DMS79 (cell line): ENCODE measurements around the gene RNASEH2C.
"Not testable (repeated sequence)": the region's sequence is repeated elsewhere in the genome, so short reads cannot be mapped to it uniquely, and the experiment has no call there.

Source experiments
- DNase-seq: peaks from one replicate; lab custom pipeline; 2025; lab: John Stamatoyannopoulos, UW

RNASEH2C gene

GRCh38 chr11:65716774-65717405 is 3.7 kb downstream of the RNASEH2C start:
- DNase-seq, result no peak

GRCh38 chr11:65716302-65716701 is 4.3 kb downstream of the RNASEH2C start:
- DNase-seq, result no peak

- DNase-seq, result no peak
These were observed 6.2 kb downstream of the RNASEH2C start for GRCh38 chr11:65714433-65714832.

GRCh38 chr11:65713212-65713969 is 7.2 kb downstream of the RNASEH2C start:
- DNase-seq, result no peak

- no peak for DNase-seq
These were observed 7.9 kb downstream of the RNASEH2C start for GRCh38 chr11:65712633-65713076.

GRCh38 chr11:65711785-65712632 is 8.6 kb downstream of the RNASEH2C start, which contains the start of gene KAT5:
TSS of gene KAT5 (plus strand) at chr11:65712252. CDS start at chr11:65712268, 16 bp downstream.
- peak; percentile 98 for DNase-seq

- no peak for DNase-seq
These were observed 10.2 kb downstream of the RNASEH2C start for GRCh38 chr11:65710421-65710820.

- DNase-seq, result no peak
These were observed 10.9 kb downstream of the RNASEH2C start for GRCh38 chr11:65709661-65710060.

GRCh38 chr11:65708451-65708850 is 12.1 kb downstream of the RNASEH2C start:
- no peak for DNase-seq

GRCh38 chr11:65707002-65707401 is 13.6 kb downstream of the RNASEH2C start:
- DNase-seq, result not testable (repeated sequence)

GRCh38 chr11:65706303-65706763 is 14.3 kb downstream of the RNASEH2C start:
- peak; percentile 54 for DNase-seq

GRCh38 chr11:65703846-65704245 is 16.8 kb downstream of the RNASEH2C start:
- no peak for DNase-seq

- no peak for DNase-seq
These were observed 18.9 kb downstream of the RNASEH2C start for GRCh38 chr11:65701686-65702085.

- no peak for DNase-seq
These were observed 20.2 kb downstream of the RNASEH2C start for GRCh38 chr11:65700399-65700798.

GRCh38 chr11:65699306-65699705 is 21.3 kb downstream of the RNASEH2C start:
- no peak for DNase-seq

- DNase-seq, result no peak
These were observed 22.4 kb downstream of the RNASEH2C start for GRCh38 chr11:65698205-65698604.

- DNase-seq, result no peak
These were observed 23.6 kb downstream of the RNASEH2C start for GRCh38 chr11:65696802-65697552.

GRCh38 chr11:65695459-65696241 is 24.9 kb downstream of the RNASEH2C start:
- peak; percentile 94 for DNase-seq

- DNase-seq, result no peak
These were observed 28.2 kb downstream of the RNASEH2C start for GRCh38 chr11:65692367-65692766.

- not testable (repeated sequence) for DNase-seq
These were observed 28.8 kb downstream of the RNASEH2C start for GRCh38 chr11:65691847-65692246.

- DNase-seq, result no peak
These were observed 34.6 kb downstream of the RNASEH2C start for GRCh38 chr11:65685981-65686380.
